Colonic mucosa (tissue), 4 donors: ENCODE data around the gene GABARAPL1. TPM values are rescaled to one million over a fixed set of nuclear protein-coding genes. Genes with fewer than 3 reads are reported as not detected.
"Not testable (repeated sequence)": the region's sequence is repeated elsewhere in the genome, so short reads cannot be mapped to it uniquely, and the experiment has no call there.

Experiments used
- DNase-seq: peaks from one replicate; pipeline ENCODE4 v3.0.0-alpha.2; 2020
- H3K27ac ChIP-seq: fragments of 200-600 bp; one replicate; pipeline ENCODE4 v1.8.0; 2021
- H3K27me3 ChIP-seq: fragments of 200-600 bp; one replicate; pipeline ENCODE4 v1.8.0; 2021
- H3K36me3 ChIP-seq: fragments of 200-600 bp; one replicate; pipeline ENCODE4 v1.8.0; 2021
- H3K4me1 ChIP-seq: fragments of 200-600 bp; one replicate; pipeline ENCODE4 v1.8.0; 2021; ENCODE audit warnings: mild to moderate bottlenecking
- H3K4me3 ChIP-seq: fragments of 200-600 bp; one replicate; pipeline ENCODE4 v1.8.0; 2021
- H3K9ac ChIP-seq, 2 donors: one replicate each; pipeline ENCODE4 v1.7.0; 2013; ENCODE audit warnings: control low read depth in 2 of 2, low read depth in 2 of 2, low read length in 2 of 2
- H3K9me3 ChIP-seq: fragments of 200-600 bp; one replicate; pipeline ENCODE4 v1.8.0; 2021
- intact Hi-C: fragments of 100-400 bp; cut with DNase I; formaldehyde crosslinking; loops from one replicate; pipeline ENCODE4 v1.14.1; 2022
- total RNA-seq, 2 donors: library from RNA; stranded (reverse); fragmentation: NEBNext Ultra II Directional in 1 of 2; extraction: Animal tissue kit (Norgen Biotek cat#: 25700) in 1 of 2; gene quantifications; one replicate each; pipeline ENCODE4 v1.2.1, GENCODE V29; 2021
- TF ChIP-seq, protein P1 (sequence below): fragments of 200-600 bp; IDR thresholded peaks from one replicate; pipeline ENCODE4 v1.8.0; 2022; ENCODE audit warnings: antibody characterized with exemption, mild to moderate bottlenecking
- donor health status: healthy.
- donor health status: DM: no; HTN: no; CAD: no.
- donor health status: DM: no; HTN: no; CAD: no.

GABARAPL1 gene
- total RNA-seq, 2 donors from 2014 or later = 12.8 to 42.8 TPM

DNA sequence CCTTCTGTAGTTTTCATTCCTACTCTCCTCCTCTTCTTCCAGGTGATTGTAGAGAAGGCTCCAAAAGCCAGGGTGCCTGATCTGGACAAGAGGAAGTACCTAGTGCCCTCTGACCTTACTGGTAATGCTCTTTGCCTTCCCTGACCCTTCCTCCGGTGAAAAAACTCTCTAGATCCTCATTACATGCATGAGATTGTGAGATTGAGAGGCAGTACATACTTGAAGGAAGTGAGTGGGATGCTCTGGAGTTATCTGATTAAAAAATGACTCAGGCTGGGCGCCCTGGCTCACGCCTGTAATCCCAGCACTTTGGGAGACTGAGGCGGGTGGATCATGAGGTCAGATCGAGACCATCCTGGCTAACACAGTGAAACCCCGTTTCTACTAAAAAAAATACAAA, 5.3 kb downstream of the GABARAPL1 start:
- no peak overlapping the region for H3K27ac ChIP-seq
- H3K9me3 ChIP-seq = no peaks in the 10 kb centered on the region
- H3K4me1 ChIP-seq = peaks cover 8% of the 10 kb centered on the region
- TF ChIP-seq, protein P1, sequence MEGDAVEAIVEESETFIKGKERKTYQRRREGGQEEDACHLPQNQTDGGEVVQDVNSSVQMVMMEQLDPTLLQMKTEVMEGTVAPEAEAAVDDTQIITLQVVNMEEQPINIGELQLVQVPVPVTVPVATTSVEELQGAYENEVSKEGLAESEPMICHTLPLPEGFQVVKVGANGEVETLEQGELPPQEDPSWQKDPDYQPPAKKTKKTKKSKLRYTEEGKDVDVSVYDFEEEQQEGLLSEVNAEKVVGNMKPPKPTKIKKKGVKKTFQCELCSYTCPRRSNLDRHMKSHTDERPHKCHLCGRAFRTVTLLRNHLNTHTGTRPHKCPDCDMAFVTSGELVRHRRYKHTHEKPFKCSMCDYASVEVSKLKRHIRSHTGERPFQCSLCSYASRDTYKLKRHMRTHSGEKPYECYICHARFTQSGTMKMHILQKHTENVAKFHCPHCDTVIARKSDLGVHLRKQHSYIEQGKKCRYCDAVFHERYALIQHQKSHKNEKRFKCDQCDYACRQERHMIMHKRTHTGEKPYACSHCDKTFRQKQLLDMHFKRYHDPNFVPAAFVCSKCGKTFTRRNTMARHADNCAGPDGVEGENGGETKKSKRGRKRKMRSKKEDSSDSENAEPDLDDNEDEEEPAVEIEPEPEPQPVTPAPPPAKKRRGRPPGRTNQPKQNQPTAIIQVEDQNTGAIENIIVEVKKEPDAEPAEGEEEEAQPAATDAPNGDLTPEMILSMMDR = no peak
- no peaks in the 10 kb centered on the region for H3K27me3 ChIP-seq
- DNase-seq = no peak
- intact Hi-C loops = no loop called here
- no peak overlapping the region for H3K4me3 ChIP-seq
- H3K36me3 ChIP-seq = no peaks in the 10 kb centered on the region
- no peak overlapping the region for H3K9ac ChIP-seq

DNA sequence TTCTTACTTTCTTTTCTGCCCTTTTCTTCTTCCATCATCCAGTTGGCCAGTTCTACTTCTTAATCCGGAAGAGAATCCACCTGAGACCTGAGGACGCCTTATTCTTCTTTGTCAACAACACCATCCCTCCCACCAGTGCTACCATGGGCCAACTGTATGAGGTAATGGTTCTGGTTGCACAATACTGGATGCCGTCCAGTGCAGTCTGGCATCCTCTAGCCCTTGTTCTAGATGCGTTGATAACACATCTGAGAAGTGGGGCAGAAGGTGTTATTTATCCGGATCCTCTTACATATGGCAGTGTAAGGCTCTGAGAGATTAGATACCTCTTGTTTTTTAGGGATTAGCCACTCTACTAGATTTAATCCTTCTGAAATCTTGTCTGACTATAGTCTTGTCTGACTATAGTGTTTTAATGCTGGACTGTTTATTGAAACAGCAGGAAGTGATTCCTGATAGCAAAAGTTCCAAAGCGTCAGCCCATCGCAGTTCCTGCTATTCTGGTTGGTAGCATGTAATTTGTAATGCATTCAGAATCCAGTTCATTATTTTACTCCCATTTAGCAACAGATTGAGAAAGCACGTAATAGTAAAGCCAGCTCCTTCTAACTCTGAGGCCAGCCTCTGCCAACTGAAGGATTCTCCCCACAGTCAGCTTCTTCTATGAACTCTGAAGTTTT, 7.9 kb downstream of the GABARAPL1 start:
- DNase-seq = peak; percentile 26
- intact Hi-C loops = loop anchor here (10.0 kb wide), 1 partner anchor 514 kb away; no protein-coding TSS in a partner anchor
- Histone ChIP-seq H3K4me3 (no peak overlapping the region), H3K36me3 (no peaks in the 10 kb centered on the region), H3K4me1 (no peaks in the 10 kb centered on the region), H3K9ac (no peak overlapping the region), H3K9me3 (no peaks in the 10 kb centered on the region), H3K27me3 (no peaks in the 10 kb centered on the region), H3K27ac (no peak overlapping the region)
- TF ChIP-seq, protein P1 = no peak

DNA sequence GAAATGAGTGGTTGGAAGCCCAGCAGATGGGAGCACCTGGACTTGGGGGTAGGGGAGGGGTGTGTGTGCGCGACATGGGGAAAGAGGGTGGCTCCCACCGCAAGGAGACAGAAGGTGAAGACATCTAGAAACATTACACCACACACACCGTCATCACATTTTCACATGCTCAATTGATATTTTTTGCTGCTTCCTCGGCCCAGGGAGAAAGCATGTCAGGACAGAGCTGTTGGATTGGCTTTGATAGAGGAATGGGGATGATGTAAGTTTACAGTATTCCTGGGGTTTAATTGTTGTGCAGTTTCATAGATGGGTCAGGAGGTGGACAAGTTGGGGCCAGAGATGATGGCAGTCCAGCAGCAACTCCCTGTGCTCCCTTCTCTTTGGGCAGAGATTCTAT, 9.2 kb downstream of the GABARAPL1 start:
- DNase-seq = no peak
- Histone ChIP-seq H3K4me3 (no peak overlapping the region), H3K9ac (no peak overlapping the region), H3K27ac (no peak overlapping the region), H3K36me3 (no peaks in the 10 kb centered on the region), H3K4me1 (no peaks in the 10 kb centered on the region), H3K9me3 (no peaks in the 10 kb centered on the region), H3K27me3 (no peaks in the 10 kb centered on the region)
- TF ChIP-seq, protein P1 = no peak
- intact Hi-C loops = loop anchor here (10.0 kb wide), 1 partner anchor 513 kb away; no protein-coding TSS in a partner anchor

DNA sequence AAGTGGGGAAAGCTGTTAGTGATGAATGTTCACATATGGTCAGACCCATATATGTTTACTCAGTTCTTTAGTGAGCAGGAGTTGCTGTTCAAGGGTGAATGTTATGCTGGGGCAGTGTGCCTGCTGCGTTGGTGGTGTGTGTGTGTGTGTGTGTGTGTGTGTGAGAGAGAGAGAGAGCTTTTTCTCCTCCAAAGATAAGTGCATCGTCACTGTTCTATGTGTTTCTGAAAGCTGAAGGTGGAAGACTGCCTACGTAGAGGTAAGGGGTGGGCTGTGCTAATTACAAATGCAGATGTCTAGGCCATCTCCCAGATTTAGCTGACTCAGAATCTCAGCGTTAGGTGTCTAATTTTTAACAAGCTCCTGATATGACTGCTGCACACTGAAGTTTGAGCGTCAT, 10.5 kb downstream of the GABARAPL1 start:
- H3K4me1 ChIP-seq = no peaks in the 10 kb centered on the region
- no peak for DNase-seq
- H3K27me3 ChIP-seq = no peaks in the 10 kb centered on the region
- no peak overlapping the region for H3K9ac ChIP-seq
- TF ChIP-seq, protein P1 = no peak
- no peak overlapping the region for H3K27ac ChIP-seq
- no peaks in the 10 kb centered on the region for H3K9me3 ChIP-seq
- intact Hi-C loops = loop anchor here (10.0 kb wide), 1 partner anchor 512 kb away; no protein-coding TSS in a partner anchor
- H3K36me3 ChIP-seq = no peaks in the 10 kb centered on the region
- no peak overlapping the region for H3K4me3 ChIP-seq

DNA sequence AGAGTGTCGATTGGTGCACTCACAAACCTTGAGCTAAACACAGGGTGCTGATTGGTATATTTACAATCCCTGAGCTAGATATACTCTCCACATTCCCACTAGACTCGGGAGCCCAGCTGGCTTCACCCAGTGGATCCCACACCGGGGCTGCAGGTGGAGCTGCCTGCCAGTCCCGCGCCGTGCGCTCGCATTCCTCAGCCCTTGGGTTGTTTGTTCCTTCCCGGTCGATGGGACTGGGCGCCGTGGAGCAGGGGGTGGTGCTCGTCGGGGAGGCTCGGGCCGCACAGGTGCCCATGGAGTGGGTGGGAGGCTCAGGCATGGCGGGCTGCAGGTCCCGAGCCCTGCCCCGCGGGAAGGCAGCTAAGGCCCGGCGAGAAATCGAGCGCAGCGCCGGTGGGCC, 12.7 kb downstream of the GABARAPL1 start:
- not testable (repeated sequence) for H3K27ac ChIP-seq, H3K27me3 ChIP-seq, H3K4me3 ChIP-seq, H3K36me3 ChIP-seq, H3K9me3 ChIP-seq, DNase-seq, H3K9ac ChIP-seq, H3K4me1 ChIP-seq
- intact Hi-C loops = loop anchor here (10.0 kb wide), 1 partner anchor 509 kb away; no protein-coding TSS in a partner anchor

GRCh38 chr12:10226086-10226485, 13.4 kb downstream of the GABARAPL1 start:
- Histone ChIP-seq H3K9me3 (no peaks in the 10 kb centered on the region), H3K27me3 (no peaks in the 10 kb centered on the region), H3K9ac (no peak overlapping the region), H3K36me3 (no peaks in the 10 kb centered on the region), H3K4me3 (no peak overlapping the region), H3K4me1 (no peaks in the 10 kb centered on the region), H3K27ac (no peak overlapping the region)
- intact Hi-C loops = loop anchor here (10.0 kb wide), 1 partner anchor 509 kb away; no protein-coding TSS in a partner anchor
- DNase-seq = no peak
- TF ChIP-seq, protein P1 = no peak
